NT2/D1 (cell line): ENCODE measurements around the gene CPOX.
A peak's percentile ranks its signal among the peaks of the same experiment; 100 is the strongest.

ENCODE experiments used
- DNase-seq: peaks from one replicate; pipeline ENCODE4 v3.0.0-alpha.2; 2011; ENCODE audit warnings: low read depth, low spot score
- H3K27me3 ChIP-seq: 2 replicates; pipeline ENCODE4 v1.6.0; 2011; ENCODE audit warnings: mild to moderate bottlenecking; ENCODE audit not compliant: insufficient read length, insufficient read depth
- H3K36me3 ChIP-seq: 2 replicates; pipeline ENCODE4 v1.6.1; 2011; ENCODE audit warnings: mild to moderate bottlenecking, low read length, mixed read lengths; ENCODE audit not compliant: insufficient read depth, insufficient read length
- H3K4me1 ChIP-seq: 2 replicates; pipeline ENCODE4 v1.5.1; 2011; ENCODE audit not compliant: insufficient read depth, insufficient read length
- H3K4me3 ChIP-seq: 2 replicates; pipeline ENCODE4 v1.5.1; 2011; ENCODE audit warnings: low read depth; ENCODE audit not compliant: insufficient read length
- H3K9ac ChIP-seq: 2 replicates; pipeline ENCODE4 v1.6.0; 2011; ENCODE audit warnings: low read depth; ENCODE audit not compliant: insufficient read length
- H3K9me3 ChIP-seq: 2 replicates; pipeline ENCODE4 v1.5.1; 2011; ENCODE audit warnings: mild to moderate bottlenecking, low read length; ENCODE audit not compliant: insufficient read depth
- SUZ12 ChIP-seq: IDR thresholded peaks from 2 replicates; pipeline ENCODE4 v1.6.1; 2011; ENCODE audit not compliant: insufficient read length, insufficient read depth; ENCODE audit errors: extremely low read depth
- YY1 ChIP-seq: IDR thresholded peaks from 2 replicates; pipeline ENCODE4 v1.6.1; 2011; ENCODE audit not compliant: insufficient read length, insufficient read depth
- ZNF274 ChIP-seq: IDR thresholded peaks from 2 replicates; pipeline ENCODE4 v1.6.1; 2011; ENCODE audit warnings: mild to moderate bottlenecking, low read depth, low read length

The CPOX gene

GRCh38 chr3:98594628-98595324 lies 1.4 kb upstream of the CPOX start:
- no peak overlapping the region for H3K4me3 ChIP-seq
- no peak overlapping the region for H3K9ac ChIP-seq
- H3K4me1 ChIP-seq: no peaks in the 10 kb centered on the region
- H3K27me3 ChIP-seq: no peaks in the 10 kb centered on the region
- peaks cover 15% of the 10 kb centered on the region for H3K36me3 ChIP-seq
- no peak for TF ChIP-seq YY1
- TF ChIP-seq ZNF274: no peak
- TF ChIP-seq SUZ12: no peak
- H3K9me3 ChIP-seq: no peaks in the 10 kb centered on the region
- DNase-seq: no peak

GRCh38 chr3:98592345-98592935 lies 971 bp downstream of the CPOX start:
- Histone ChIP-seq H3K9me3 (no peaks in the 10 kb centered on the region), H3K36me3 (peaks cover 37% of the 10 kb centered on the region), H3K27me3 (no peaks in the 10 kb centered on the region), H3K9ac (peak overlapping the region; percentile 94), H3K4me1 (no peaks in the 10 kb centered on the region), H3K4me3 (peak overlapping the region; percentile 85)
- TF ChIP-seq SUZ12 (no peak), ZNF274 (no peak), YY1 (no peak)
- no peak for DNase-seq

GRCh38 chr3:98589331-98590036 lies 3.9 kb downstream of the CPOX start:
- Histone ChIP-seq H3K4me3 (no peak overlapping the region), H3K9ac (no peak overlapping the region), H3K4me1 (no peaks in the 10 kb centered on the region), H3K36me3 (peaks cover 54% of the 10 kb centered on the region), H3K27me3 (no peaks in the 10 kb centered on the region), H3K9me3 (no peaks in the 10 kb centered on the region)
- no peak for DNase-seq
- no peak for TF ChIP-seq YY1
- no peak for TF ChIP-seq SUZ12
- no peak for TF ChIP-seq ZNF274

- no peak for DNase-seq
- no peak for TF ChIP-seq SUZ12
- no peak for TF ChIP-seq YY1
- TF ChIP-seq ZNF274: no peak
- Histone ChIP-seq H3K4me1 (no peaks in the 10 kb centered on the region), H3K9ac (no peak overlapping the region), H3K4me3 (no peak overlapping the region), H3K27me3 (no peaks in the 10 kb centered on the region), H3K9me3 (no peaks in the 10 kb centered on the region), H3K36me3 (peaks cover 66% of the 10 kb centered on the region)
These were observed 5.3 kb downstream of the CPOX start for GRCh38 chr3:98588065-98588464.

- DNase-seq: no peak
- no peak overlapping the region for H3K4me3 ChIP-seq
- TF ChIP-seq YY1 (no peak), SUZ12 (no peak), ZNF274 (no peak)
- no peaks in the 10 kb centered on the region for H3K9me3 ChIP-seq
- no peaks in the 10 kb centered on the region for H3K4me1 ChIP-seq
- peaks cover 66% of the 10 kb centered on the region for H3K36me3 ChIP-seq
- no peaks in the 10 kb centered on the region for H3K27me3 ChIP-seq
- H3K9ac ChIP-seq: no peak overlapping the region
These were observed 5.8 kb downstream of the CPOX start for GRCh38 chr3:98587654-98588053.

DNA sequence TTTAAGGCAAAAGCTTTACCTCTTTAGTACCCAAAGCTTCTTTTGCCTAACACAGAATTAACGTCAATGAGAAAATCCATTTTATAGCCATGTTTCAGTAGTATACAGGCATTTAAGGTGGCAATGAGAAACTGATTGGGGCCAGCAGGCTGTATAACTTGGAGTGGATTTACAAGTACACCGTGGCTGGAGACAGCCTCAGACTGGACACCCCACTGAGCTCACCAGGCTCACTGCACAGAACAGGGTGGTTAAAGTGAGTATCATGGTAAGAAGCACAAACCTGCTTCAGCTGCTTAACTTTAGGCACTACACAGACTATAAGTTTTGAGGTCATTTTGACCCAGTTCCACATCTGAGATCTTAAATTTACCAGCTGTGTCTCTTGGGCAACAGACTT lies 8.9 kb downstream of the CPOX start:
- Histone ChIP-seq H3K9me3 (no peaks in the 10 kb centered on the region), H3K9ac (no peak overlapping the region), H3K4me3 (no peak overlapping the region), H3K36me3 (peaks cover 69% of the 10 kb centered on the region), H3K4me1 (no peaks in the 10 kb centered on the region), H3K27me3 (no peaks in the 10 kb centered on the region)
- DNase-seq: no peak
- no peak for TF ChIP-seq ZNF274
- no peak for TF ChIP-seq SUZ12
- TF ChIP-seq YY1: no peak

GRCh38 chr3:98583766-98584165 lies 9.6 kb downstream of the CPOX start:
- no peaks in the 10 kb centered on the region for H3K9me3 ChIP-seq
- TF ChIP-seq YY1 (no peak), SUZ12 (no peak), ZNF274 (no peak)
- no peak overlapping the region for H3K4me3 ChIP-seq
- H3K36me3 ChIP-seq: peaks cover 71% of the 10 kb centered on the region
- no peak overlapping the region for H3K9ac ChIP-seq
- no peak for DNase-seq
- no peaks in the 10 kb centered on the region for H3K27me3 ChIP-seq
- H3K4me1 ChIP-seq: no peaks in the 10 kb centered on the region
